G401.6 (cell line): Measurements from ENCODE around the gene RABL2B.

ENCODE experiments used
- FAIRE-seq: peaks from 2 replicates; lab custom pipeline; 2012; peaks lifted over from hg19 to GRCh38; lab: Jason Lieb, UNC

Gene RABL2B

DNA sequence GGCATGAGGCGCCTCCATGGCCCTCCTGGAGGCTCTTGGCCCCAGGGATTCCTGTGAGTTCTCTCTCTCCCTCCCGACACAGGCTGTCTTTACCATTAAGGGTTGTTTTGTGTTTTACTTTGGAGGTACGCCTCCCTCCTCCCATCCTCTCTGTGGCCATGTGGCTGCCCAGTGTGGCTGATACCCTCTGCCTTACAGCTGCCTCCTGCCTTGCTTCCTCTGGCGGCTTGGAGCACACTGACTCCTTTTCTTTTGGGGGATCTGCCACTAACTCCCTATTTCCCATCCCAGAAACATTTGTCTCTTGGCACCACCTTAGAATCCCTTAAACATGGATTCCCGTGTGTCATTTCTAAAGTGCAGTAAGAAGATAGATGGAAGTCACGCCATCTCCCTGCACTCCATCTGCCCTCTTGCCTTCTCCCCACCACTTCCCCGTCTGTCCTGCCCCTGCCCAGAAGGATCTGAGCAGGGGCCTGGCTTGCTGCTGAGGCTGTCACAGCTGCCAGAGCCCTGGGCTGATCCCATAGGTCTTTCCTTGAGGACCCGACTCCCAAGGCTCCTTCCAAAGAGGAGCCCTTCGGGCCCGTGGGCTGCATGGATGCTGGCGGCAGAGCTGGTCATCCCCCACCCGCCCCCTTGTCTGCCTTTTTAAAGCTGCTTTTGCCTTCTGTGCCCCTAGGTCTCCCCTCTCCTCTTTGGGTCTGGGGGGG lies 60.6 kb downstream of the RABL2B start:
- no peak for FAIRE-seq

DNA sequence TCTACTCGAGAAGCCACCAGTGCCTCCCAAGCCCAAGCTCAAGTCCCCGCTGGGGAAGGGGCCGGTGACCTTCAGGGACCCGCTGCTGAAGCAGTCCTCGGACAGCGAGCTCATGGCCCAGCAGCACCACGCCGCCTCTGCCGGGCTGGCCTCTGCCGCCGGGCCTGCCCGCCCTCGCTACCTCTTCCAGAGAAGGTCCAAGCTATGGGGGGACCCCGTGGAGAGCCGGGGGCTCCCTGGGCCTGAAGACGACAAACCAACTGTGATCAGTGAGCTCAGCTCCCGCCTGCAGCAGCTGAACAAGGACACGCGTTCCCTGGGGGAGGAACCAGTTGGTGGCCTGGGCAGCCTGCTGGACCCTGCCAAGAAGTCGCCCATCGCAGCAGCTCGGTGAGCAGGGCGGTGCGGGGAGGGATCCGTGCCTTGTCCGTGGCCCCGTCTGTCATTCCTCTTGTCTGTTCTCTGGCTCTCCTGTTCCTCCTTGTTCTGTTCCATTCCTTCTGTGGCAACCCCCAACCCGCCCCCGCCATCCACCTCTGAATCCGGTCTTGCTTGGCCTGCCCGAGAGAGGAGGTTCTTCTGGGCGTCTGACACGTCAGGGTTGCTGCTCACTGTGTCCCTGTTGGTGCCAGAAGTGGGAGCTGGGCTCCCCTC lies 61.3 kb downstream of the RABL2B start:
- no peak for FAIRE-seq

DNA sequence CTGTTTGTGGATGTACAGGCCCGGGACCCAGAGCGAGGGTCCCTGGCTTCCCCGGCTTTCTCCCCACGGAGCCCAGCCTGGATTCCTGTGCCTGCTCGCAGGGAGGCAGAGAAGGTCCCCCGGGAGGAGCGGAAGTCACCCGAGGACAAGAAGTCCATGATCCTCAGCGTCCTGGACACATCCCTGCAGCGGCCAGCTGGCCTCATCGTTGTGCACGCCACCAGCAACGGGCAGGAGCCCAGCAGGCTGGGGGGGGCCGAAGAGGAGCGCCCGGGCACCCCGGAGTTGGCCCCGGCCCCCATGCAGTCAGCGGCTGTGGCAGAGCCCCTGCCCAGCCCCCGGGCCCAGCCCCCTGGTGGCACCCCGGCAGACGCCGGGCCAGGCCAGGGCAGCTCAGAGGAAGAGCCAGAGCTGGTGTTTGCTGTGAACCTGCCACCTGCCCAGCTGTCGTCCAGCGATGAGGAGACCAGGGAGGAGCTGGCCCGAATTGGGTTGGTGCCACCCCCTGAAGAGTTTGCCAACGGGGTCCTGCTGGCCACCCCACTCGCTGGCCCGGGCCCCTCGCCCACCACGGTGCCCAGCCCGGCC lies 62.1 kb downstream of the RABL2B start:
- FAIRE-seq, result no peak

DNA sequence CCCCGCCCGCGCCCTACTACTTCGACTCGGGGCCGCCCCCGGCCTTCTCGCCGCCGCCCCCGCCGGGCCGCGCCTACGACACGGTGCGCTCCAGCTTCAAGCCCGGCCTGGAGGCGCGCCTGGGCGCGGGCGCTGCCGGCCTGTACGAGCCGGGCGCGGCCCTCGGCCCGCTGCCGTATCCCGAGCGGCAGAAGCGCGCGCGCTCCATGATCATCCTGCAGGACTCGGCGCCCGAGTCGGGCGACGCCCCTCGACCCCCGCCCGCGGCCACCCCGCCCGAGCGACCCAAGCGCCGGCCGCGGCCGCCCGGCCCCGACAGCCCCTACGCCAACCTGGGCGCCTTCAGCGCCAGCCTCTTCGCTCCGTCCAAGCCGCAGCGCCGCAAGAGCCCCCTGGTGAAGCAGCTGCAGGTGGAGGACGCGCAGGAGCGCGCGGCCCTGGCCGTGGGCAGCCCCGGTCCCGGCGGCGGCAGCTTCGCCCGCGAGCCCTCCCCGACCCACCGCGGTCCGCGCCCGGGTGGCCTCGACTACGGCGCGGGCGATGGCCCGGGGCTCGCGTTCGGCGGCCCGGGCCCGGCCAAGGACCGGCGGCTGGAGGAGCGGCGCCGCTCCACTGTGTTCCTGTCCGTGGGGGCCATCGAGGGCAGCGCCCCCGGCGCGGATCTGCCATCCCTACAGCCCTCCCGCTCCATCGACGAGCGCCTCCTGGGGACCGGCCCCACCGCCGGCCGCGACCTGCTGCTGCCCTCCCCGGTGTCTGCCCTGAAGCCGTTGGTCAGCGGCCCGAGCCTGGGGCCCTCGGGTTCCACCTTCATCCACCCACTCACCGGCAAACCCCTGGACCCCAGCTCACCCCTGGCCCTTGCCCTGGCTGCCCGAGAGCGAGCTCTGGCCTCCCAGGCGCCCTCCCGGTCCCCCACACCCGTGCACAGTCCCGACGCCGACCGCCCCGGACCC lies 62.9 kb downstream of the RABL2B start:
- FAIRE-seq, result no peak

DNA sequence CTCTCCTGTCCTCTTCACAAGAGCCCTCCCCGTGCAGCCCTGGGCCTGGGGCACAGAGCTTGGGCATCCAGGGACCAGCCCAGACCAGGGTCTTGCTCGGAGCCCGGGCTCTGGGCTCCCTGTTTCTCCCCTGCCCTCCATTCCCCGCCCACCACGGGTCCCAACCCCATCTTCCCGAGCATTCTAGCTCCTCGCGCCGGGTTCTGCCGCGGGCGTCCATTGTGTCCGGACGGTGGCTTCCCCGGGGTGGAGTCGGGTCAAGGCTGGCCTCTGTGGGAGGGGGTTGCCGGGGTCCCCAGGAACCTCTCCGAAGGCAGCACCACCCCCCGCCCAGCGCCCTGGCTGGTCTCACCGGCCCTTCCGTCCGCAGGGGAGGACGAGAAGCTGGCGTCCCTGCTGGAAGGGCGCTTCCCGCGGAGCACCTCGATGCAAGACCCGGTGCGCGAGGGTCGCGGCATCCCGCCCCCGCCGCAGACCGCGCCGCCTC lies 63.6 kb downstream of the RABL2B start:
- FAIRE-seq, result no peak

DNA sequence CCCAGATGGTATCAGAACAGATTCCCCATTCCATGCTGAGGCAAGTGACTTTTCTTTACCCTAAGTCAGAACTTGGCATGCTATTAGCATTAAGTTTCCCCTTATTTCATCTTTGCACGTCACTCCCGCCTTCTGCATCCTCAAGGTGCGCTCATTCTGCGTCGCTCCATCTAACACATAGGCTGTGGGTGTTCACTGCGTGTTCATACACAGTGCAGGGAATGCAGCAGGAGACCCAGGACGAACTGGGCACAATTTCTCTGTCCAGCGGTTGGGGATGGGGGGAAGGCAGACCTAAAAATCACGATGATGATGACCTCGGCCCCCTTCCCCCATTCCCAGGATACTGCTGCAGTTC lies 65.1 kb downstream of the RABL2B start:
- FAIRE-seq, result no peak

DNA sequence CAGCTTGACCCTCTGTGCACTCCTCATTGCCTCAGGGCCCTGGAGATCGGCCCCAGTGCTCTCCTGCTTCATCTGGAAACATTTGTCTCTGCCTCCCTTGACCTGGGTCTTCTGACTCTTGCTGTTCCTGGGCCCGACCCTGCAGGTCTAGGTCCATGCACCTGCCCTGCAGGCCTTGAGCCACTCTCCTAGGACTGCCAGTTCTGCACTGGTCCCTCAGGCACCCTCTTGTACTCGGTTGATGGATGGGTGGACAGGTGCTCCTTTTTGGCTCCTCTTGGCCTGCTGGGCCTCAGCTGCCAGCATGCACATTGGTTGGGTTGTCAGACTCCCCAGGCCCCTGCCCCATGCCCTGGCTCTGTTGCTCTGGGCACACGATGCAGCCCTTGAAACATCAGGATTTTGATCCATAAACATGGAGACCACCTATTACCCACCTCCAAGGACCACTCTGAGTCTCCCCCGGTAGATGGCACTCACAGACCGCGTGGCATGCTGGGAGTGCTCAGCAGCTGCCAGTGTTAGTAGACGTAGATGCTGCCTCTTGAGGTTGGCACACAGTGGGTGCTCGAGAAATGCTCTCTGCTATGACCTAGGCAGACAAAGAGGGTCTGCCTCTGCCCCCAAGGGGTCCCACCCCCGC lies 65.6 kb downstream of the RABL2B start:
- FAIRE-seq, result no peak
